GM18498 (cell line): ENCODE results near the gene PFDN6.
"Not testable (repeated sequence)": the region's sequence is repeated elsewhere in the genome, so short reads cannot be mapped to it uniquely, and the experiment has no call there.

Experiments used
- ATAC-seq: cut with Tn5 transposase; IDR thresholded peaks from one replicate; pipeline ENCODE4 v1.9.1; 2021; ENCODE audit warnings: mild to moderate bottlenecking, moderate library complexity; ENCODE audit not compliant: unreplicated experiment

PFDN6 gene

GRCh38 chr6:33273129-33273923 is 16.1 kb upstream of the PFDN6 start:
- ATAC-seq = no peak

GRCh38 chr6:33273924-33274902 is 15.2 kb upstream of the PFDN6 start:
- ATAC-seq = no peak

GRCh38 chr6:33275795-33276580 is 13.4 kb upstream of the PFDN6 start:
- not testable (repeated sequence) for ATAC-seq

GRCh38 chr6:33276581-33276863 is 12.9 kb upstream of the PFDN6 start:
- ATAC-seq = no peak

GRCh38 chr6:33276864-33277662 is 12.3 kb upstream of the PFDN6 start, which contains the start of gene B3GALT4:
TSS of gene B3GALT4 (plus strand) at chr6:33277123. CDS start at chr6:33277420, 297 bp downstream.
- peak; percentile 62 for ATAC-seq

- ATAC-seq = peak; percentile 14
Measured at GRCh38 chr6:33277663-33278391, 11.6 kb upstream of the PFDN6 start.

- no peak for ATAC-seq
Measured at GRCh38 chr6:33278392-33278741, 11.0 kb upstream of the PFDN6 start.

- no peak for ATAC-seq
Measured at GRCh38 chr6:33278810-33279209, 10.6 kb upstream of the PFDN6 start.

- no peak for ATAC-seq
Measured at GRCh38 chr6:33279257-33279695, 10.1 kb upstream of the PFDN6 start.

GRCh38 chr6:33279971-33280511 is 9.4 kb upstream of the PFDN6 start:
- no peak for ATAC-seq

GRCh38 chr6:33280539-33280938 is 8.9 kb upstream of the PFDN6 start:
- no peak for ATAC-seq

- ATAC-seq = not testable (repeated sequence)
Measured at GRCh38 chr6:33285214-33285613, 4.2 kb upstream of the PFDN6 start.

- ATAC-seq = no peak
Measured at GRCh38 chr6:33286946-33287914, 2.2 kb upstream of the PFDN6 start.

- no peak for ATAC-seq
Measured at GRCh38 chr6:33288141-33288920, 1.1 kb upstream of the PFDN6 start.

- ATAC-seq = no peak
Measured at GRCh38 chr6:33289784-33290315, 449 bp downstream of the PFDN6 start.

GRCh38 chr6:33290459-33290858 is 1.1 kb downstream of the PFDN6 start:
- no peak for ATAC-seq

- ATAC-seq = no peak
Measured at GRCh38 chr6:33292996-33293682, 3.7 kb downstream of the PFDN6 start.
